GM18909 (cell line): Measurements from ENCODE around the gene SLC22A23.

Source experiments
- ATAC-seq: cut with Tn5 transposase; IDR thresholded peaks from one replicate; pipeline ENCODE4 v1.9.1; 2021; ENCODE audit warnings: mild to moderate bottlenecking; ENCODE audit not compliant: unreplicated experiment, poor library complexity

Gene SLC22A23

DNA sequence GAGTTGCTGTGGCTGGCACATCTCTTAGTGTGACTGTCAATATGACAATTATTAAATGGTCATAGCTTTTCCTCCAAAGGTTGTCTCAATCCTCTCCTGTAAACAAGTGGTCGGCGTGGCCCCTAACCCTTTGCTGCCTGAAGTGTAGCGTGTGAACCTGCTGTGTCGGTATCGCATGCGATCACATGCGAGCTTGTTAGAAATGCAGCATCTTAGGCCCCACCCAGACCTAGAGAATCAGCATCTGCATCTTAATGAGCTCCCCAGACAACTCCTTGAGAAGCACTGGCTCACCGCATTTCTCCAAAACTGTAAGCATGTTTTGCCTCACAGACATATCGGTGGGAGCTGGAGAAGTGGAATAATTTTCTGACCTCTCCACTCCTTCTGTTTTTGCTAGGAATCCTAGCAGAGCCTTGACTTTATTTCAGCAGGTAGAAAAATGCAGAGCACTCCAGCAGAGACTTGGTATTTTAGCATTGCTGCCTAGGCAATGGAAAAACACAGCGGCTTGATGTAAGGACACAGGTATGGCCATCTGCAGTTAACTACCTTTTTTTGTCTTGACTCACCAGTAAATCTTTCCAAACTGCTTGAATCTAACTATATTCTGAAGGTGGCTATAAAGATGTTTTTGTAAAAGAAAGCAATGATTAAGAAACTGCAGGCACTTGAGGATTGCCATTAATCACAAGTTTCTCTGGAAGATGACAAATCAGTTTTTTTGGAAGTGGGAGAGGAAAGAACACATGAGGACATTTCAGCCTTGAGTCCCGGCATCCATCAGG lies 130.5 kb downstream of the SLC22A23 start:
- no peak for ATAC-seq

DNA sequence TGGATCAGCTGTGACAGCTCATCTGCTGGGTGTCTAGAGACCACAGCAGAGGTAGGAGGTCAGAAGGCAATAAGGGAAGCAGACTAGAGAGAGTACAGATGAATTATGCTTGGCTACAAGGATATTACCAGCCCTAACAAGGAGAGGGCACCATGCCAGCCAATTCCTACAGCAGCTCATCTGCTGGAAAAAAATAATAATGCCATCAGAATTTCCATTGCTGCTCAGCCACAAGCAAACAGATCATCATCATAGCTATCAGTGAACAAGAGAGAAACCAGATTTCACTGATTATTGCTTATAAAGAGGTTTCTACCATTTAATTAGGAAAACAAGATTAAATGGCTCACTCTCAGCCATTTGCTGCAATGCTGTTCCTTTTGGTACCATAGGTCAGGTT lies 131.6 kb downstream of the SLC22A23 start:
- no peak for ATAC-seq

DNA sequence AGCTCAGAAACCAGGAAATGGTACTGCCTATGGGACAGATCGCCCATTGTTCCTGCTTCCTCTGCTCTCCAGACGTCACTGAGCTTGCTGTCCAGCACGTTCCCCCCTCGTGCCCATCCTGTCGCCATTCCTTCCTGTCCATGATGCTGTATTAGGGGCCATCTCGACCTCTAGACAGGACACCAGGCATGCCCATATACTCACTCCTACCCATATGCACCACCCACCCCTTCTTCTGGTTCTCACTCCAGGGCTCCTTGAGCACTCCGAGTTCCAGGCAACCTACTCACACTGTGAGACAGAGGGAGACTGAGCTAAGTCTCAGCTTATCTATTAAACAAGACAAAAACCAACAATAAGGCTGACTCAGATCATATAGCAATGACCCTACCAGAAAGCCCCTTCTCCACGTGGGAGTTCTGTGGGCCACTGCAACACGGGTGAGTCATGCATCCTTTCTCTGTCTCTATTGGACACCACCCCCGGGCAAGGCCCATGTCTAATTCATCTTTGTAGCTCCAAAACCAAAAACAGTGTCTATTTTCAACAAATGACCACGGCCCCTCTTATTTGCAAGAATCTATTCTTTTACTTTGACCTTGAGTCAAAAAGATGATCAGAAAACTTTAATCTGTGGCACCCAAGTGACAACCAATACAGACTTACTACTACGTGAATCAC lies 132.4 kb downstream of the SLC22A23 start:
- peak; percentile 66 for ATAC-seq

DNA sequence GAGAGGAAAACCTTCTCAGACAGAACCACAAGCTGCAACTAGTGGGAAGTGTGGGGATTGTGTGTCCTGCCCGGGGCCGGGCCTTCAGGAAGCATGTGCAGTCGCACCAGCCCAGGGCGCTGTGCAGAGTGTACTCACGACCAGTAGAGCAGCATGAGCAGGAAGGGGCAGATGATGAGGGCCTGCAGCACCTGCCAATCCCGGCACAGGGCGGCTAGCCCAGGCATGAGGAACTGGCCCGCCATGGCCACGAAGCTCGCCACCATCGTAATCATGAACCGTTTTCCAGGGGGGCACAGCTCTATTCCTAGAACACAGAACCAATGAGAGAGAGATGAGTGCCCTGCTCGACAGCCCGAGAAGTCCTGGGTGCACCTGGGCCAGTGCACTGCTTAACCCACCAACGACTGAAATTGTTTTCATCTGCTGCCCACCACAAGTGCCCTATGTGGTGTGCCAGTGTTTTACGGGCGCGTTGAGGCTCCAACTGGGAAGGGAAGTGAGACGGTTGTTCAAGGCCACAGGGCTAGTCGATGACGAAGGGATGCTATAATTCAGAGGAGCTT lies 133.1 kb downstream of the SLC22A23 start:
- no peak for ATAC-seq

DNA sequence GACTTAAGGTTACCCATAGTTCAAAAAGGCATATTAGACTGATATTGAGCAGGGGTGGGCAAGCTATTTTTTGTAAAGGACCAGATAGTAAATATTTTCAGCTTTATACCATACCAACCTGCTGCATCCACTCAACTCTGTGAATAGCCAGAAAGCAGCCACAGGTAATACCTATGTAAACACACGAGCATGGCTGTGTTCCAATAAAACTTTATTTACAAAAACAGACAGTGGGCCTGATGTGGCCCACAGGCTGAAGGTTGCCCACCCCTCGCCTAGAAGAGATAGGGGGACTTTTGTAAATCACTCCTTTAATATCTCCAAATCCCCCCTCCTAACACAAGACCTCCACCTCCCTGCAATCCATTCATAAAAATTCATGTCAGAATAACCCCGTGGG lies 133.7 kb downstream of the SLC22A23 start:
- ATAC-seq: no peak

DNA sequence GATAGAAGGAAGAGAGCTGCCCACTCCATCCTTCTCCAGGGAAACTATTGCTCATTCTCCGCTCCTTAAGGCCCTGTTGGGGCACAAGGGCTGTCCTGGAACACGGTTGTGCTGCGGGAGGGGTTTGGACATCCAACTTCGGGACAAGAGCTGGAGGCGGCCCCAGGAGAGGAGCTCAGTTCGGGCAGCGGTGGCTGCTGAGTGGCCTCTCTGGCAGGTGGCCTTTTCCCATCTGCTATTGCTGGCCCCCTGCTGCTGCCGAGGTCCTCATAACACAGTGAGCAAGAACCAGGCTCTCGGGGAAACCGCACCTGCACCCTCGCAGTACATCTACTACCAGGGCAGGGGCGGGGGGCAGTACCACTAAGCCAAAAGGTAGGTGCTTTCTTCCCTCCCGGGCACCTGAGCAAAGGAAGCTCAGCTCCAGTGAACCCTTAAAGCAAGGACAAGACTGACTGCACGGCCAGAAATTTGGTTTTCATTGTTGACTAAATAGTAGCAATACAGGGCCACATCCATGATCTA lies 134.4 kb downstream of the SLC22A23 start:
- ATAC-seq: no peak

DNA sequence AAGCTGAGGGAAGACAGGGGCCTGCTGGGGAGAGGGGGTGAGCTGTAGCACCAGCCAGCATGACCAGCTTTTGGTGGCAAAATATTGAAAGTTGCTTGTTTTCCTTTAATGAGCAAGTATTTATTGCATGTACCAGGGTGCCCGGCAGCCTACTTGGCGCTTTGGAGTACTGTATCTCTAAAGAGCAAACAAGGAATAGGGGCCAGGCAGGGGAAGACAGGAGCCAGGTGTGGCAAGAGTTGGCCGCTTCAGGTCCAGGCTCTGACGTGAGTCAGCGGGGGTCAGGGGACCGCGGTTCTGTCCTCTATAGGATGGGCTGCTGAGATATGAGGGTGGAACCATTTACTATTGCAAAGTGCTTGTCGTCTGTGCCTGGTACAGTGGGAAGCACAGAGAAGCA lies 135.0 kb downstream of the SLC22A23 start:
- no peak for ATAC-seq

DNA sequence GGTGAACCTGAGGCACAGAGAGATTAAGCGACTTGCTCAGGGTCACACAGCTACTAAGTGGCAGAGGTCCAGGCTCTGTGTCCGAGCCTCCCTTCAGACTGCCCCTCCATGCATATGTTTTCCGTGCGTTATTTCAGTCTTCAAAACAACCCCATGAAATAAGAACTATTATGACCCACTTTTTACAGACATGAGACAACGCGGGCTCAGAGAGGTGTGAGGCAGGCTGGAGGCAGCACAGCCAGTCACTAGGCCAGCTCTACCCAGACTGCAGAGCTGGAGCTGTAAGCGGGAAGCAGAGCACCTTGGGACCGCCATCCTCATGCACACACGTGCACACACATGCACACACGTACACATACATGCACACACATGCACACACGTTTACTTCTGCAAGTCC lies 135.8 kb downstream of the SLC22A23 start:
- ATAC-seq: no peak

DNA sequence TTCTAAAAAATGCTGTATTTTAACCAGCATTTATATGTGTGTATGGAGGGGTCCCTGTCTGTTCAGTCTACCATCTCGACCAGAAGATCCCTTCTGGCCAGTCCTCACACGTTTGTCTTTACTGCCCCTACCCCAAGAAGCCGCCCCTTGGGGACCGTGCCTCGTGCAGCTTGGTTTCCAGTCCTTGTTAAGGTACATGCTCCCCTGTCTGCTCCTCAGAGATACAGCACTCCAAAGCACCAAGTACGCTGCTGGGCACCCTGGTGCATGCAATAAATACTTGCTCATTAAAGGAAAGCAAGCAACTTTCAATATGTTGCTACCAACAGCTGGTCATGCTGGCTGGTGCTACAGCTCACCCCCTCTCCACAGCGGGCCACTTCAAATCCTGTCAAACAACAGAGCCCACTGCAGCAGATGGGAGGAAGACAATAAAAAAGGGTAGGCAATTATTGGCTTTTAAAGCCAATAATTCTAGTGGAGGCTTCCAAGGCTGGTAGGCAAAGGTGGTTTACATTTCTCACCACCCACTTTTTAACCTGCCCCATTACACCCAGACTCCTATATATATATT lies 136.5 kb downstream of the SLC22A23 start:
- no peak for ATAC-seq

DNA sequence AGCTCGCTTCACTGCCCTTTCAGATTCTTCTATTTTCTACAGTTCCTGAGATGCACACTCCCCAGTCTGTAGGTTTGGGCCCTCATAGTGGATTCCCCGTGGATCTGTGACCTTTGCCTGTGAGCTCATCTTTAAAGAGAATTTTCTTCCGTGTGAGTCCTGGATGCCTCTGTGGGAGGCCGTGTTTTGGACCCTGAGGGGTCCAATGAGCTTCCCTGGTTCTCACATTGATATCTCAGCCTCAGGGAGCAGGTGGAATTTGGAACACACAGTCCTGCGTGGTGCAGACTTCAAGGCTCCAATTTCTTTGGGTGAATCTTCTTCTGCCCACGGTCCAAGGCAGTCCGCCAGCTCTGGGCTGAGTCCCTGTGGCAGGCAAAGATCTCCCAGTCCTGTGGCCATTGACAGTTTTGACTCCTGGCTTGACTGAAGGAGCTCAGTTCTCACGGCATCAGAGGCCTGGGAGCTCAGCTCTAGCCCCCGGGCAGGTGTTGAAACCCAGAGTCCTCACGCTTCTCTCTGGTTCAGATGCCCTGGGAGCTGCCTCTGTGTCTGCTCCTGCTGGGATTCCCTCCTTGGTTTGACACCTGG lies 137.1 kb downstream of the SLC22A23 start:
- no peak for ATAC-seq

DNA sequence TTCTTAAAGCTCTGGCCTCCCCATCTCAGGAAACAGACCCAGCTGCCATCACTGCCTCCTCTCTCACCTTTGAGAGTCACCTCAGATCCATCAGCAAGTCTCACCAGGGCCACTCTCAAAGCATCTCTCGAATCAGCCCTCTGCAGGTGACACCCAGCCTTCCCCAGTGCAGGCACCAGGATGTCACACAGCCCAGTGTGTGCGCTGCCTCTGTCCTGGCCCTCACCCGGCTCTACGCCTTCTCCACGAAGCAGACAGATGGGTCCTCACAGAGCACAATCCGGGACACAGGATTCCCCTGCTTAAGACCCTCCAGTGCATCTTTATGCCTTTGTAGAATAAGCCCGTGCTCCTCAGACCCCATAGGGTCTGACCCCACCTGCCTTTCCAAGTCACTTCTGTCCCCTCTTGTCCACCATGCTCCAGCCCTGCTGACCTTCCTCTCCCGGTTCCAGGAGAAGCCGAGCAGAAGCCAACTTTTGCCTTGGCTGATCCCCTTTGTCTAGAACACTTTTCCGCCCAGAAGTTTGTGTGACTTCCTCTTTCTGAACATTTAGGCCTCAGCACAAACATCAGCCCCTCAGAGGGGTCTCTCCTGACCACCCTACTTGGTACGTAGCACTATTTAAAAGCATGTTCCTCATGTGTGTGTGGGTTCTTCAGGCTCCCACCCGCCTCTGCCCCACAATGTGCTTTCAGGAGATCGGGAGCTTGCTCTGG lies 137.9 kb downstream of the SLC22A23 start:
- no peak for ATAC-seq

DNA sequence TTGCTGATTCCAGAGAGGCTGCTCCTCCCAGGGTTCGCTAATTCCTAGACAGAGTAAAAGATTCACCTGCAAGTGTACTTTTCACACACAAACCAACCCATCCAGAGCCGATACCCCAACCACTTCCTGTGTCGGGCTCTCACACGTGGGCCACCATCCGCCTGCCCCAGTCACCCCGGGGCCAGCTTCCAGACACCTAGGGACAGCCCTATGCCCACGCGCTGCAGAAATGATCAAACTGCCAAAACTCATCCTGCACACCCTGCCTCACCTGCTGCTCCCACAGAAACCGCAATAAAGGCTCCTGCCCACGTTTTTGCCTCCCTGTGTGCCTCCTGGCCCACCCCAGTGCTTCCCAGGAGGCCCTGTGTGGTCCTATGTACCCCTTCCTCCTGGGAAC lies 138.6 kb downstream of the SLC22A23 start:
- ATAC-seq: no peak

DNA sequence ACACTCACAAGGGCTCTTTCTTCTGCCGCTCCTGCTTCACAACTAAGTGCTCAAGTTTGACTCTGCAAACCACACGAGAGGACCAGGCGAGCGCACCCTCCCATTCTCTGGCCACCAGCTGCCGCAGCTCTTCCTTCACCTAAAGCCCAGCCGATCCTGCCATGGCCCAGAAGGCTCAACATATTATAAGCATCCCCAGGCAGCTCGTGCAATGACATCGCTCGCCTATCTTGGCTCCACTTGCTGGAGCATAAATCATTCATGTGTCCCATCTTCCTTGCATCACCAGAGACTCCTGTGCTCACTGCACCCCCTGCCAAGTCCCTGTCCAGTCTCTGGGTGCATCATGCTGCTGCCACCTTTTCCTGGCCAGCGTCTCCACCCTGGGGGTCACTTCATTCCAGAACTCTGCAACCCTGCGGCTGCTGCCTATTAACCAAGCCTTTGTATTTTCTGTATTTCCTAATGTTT lies 139.1 kb downstream of the SLC22A23 start:
- ATAC-seq: no peak

DNA sequence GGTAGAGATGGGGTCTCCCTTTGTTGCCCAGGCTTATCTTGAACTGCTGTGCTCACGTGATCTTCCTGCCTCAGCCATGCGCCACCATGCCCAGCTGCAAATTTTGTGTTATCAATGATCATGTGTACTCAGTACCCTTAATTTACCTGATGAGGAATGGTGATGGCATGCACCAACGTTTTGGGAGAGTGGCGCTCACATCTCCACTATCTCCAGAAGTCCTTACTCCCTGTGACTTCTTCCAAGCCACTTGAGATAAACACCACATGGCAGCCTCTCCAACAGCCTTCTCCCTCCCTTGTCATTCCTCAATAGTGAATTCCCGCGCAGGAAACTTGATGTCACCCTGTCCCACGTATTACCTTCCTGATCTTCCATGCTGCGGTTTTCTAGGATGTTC lies 140.0 kb downstream of the SLC22A23 start:
- ATAC-seq: no peak

DNA sequence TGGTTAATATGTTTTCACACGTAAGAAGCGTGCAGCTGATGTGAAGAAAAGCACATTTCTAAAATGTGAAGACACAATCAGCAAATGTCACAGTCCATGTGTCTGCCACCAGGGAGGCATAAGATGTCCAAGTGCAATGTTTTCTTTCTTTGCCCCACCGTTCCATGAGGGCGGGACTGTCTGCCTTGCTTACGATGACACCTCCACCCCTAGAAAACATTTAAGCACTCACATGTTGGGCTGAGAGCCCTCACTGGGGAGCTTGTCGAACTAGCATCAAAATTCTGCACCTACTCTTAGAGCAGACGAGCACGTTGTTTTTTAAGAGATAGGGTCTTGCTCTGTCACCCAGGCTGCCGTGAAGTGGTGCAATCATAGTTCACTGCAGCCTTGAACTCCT lies 140.5 kb downstream of the SLC22A23 start:
- ATAC-seq: no peak

DNA sequence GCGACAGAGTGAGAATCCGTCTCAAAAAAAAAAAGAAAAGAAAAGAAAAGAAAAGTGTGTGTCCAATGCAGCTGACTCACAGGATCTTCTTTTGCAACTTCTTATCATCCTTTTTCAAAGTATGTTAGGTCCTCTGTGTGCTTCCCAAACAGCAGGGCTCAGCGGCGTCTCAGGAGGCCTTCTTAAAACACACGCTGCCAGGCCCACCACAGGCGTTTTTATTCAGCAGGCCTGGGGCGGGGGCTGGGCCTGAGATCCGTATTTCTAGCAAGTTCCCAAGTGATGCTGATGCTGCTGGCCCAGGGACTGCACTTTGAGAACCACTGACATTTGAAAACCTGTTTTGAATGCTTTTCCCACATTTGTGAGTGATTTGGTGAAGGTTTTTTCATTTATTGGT lies 141.0 kb downstream of the SLC22A23 start:
- ATAC-seq: no peak

DNA sequence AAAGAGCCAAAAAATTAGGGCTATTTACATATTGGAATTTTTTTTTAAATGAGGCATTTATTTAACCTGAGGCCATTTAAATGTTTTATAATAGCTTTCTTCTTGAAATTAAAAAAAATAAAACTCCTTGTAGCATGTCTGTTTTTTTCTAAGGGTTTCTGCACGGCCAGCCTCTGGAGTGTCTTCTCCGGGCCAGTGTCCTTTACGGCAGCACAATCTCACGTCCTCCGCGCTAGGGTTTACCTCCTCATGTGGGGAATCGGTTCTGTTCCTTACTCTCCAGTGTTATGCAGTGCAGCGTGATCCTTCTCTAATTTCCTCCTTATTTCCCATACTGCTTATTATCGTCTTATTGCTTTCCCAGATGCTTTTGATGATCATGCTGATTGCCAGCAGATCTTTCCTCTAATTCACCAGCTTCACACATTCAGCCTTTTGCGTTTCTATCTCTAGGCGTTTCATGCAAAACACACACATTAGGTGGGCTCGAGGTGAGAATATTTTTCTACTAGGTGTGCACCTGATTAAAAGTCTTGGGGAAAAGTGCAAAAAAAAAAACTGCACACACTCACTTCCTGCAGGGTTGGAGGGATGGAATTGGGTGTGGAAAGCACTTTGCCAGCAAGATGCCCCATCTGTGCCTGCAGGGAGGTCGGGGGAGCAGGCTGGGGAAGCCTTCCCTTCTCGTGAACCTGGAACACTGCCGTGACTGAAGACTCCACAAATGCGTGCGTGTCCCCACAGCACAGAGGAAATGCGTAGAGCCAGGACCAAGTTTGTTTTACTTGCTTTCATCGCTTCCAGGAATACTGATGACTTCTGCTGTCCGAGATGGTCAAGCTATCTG lies 142.0 kb downstream of the SLC22A23 start:
- ATAC-seq: no peak

DNA sequence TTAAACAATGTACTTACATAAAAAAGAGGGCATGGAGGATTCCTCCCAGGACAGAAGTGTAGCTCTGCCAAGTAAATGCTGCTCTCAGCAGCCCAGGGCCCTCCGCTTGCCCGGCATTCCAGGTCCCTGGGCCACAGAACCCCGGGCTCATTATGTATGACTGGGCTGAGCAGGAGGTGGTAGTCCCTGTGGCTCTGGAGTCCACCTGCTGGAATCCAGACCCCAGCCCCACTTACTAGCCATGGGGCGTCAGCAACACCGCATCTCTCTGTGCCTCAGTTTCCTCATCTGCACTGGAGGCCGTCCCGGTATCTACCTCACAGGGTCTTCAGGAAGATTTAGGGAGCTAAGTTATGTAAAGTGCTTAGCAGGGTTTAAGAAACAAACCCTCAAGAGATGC lies 142.7 kb downstream of the SLC22A23 start:
- no peak for ATAC-seq

DNA sequence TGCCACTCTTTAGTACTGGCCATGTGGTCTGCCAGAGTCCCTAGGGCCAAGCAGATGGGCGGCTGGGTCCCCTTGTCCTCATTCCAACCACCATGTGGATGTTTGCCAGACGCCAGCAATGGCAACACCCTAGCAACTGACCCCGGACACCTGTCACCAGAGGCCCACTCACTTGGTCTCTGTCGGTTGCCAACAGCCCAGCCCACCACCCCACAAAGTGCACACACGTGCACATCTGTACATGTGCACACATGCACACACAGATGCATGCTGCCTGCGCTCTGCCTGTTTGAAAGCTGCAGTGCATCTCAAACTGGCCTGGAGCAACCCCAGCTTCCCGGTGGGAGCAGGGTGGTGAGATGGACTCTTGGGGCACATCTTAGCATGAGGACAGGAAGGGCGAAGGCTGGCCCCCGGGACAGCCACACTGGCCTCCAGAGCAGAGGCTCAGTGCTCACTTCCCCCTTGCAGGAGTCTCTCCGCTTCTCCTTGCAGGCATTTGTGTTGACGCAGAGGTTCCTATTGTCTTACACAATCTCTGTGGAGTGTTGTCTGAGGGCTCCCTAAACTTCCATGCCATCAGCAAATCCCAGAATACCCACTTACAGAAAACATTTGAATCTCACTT lies 144.1 kb downstream of the SLC22A23 start:
- ATAC-seq: no peak
